ENCODE measurements around the gene SERPINA5. TPM values are rescaled to one million over a fixed set of nuclear protein-coding genes. Genes with fewer than 3 reads are reported as not detected.

SERPINA5 gene
- total and polyA plus RNA-seq, 2 of the 13 experiments (the other 11 are each of a cell fraction or from before 2014, with no cell fraction given): 449 to 498 TPM

DNA sequence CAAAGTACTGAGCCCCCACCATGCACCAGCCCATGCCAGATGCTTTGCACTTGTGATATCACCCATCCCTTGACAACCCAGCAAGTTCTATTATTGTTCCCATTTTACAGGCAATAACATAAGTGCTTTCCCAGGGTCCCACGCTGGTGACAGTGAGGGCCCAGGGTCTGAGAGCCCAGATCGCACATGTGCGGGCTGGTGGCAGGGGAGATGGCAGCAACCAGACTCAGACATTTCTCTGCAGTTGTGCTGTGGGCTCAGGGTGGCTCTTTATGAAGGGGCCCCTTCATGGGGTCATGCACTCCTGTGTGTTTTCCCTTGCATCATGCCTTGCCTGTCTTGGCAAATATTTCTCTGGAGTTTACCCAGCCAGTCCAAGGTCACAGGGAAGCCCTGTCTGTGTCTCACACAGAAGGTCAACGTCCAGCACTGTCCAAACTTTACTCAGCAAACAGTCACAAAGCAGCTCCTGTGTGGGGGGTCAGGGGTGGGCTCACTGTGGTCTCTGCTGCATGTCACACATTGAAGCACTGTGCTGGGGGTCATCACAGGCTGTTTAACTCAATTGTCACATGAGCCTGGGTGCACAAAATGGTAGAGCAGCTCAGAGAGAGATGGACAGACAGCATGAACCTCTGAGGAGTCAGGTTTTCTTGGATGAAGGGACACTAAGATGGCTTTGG, 12.7 kb downstream of the SERPINA5 start (continued):
- TF ChIP-seq ZBTB7B (CRISPR knock-in tag; IDR thresholded peaks at IDR 0.05): peak; percentile 100
- TF ChIP-seq, protein P1, sequence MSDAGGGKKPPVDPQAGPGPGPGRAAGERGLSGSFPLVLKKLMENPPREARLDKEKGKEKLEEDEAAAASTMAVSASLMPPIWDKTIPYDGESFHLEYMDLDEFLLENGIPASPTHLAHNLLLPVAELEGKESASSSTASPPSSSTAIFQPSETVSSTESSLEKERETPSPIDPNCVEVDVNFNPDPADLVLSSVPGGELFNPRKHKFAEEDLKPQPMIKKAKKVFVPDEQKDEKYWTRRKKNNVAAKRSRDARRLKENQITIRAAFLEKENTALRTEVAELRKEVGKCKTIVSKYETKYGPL (CRISPR knock-in tag; IDR thresholded peaks at IDR 0.05): no peak
- peak; percentile 95 for TF ChIP-seq NR2C2 (CRISPR knock-in tag; IDR thresholded peaks at IDR 0.05; ENCODE audit: borderline replicate concordance)
- TF ChIP-seq SMYD3 (CRISPR knock-in tag; IDR thresholded peaks at IDR 0.05): peak; percentile 83
- TF ChIP-seq, protein P2, sequence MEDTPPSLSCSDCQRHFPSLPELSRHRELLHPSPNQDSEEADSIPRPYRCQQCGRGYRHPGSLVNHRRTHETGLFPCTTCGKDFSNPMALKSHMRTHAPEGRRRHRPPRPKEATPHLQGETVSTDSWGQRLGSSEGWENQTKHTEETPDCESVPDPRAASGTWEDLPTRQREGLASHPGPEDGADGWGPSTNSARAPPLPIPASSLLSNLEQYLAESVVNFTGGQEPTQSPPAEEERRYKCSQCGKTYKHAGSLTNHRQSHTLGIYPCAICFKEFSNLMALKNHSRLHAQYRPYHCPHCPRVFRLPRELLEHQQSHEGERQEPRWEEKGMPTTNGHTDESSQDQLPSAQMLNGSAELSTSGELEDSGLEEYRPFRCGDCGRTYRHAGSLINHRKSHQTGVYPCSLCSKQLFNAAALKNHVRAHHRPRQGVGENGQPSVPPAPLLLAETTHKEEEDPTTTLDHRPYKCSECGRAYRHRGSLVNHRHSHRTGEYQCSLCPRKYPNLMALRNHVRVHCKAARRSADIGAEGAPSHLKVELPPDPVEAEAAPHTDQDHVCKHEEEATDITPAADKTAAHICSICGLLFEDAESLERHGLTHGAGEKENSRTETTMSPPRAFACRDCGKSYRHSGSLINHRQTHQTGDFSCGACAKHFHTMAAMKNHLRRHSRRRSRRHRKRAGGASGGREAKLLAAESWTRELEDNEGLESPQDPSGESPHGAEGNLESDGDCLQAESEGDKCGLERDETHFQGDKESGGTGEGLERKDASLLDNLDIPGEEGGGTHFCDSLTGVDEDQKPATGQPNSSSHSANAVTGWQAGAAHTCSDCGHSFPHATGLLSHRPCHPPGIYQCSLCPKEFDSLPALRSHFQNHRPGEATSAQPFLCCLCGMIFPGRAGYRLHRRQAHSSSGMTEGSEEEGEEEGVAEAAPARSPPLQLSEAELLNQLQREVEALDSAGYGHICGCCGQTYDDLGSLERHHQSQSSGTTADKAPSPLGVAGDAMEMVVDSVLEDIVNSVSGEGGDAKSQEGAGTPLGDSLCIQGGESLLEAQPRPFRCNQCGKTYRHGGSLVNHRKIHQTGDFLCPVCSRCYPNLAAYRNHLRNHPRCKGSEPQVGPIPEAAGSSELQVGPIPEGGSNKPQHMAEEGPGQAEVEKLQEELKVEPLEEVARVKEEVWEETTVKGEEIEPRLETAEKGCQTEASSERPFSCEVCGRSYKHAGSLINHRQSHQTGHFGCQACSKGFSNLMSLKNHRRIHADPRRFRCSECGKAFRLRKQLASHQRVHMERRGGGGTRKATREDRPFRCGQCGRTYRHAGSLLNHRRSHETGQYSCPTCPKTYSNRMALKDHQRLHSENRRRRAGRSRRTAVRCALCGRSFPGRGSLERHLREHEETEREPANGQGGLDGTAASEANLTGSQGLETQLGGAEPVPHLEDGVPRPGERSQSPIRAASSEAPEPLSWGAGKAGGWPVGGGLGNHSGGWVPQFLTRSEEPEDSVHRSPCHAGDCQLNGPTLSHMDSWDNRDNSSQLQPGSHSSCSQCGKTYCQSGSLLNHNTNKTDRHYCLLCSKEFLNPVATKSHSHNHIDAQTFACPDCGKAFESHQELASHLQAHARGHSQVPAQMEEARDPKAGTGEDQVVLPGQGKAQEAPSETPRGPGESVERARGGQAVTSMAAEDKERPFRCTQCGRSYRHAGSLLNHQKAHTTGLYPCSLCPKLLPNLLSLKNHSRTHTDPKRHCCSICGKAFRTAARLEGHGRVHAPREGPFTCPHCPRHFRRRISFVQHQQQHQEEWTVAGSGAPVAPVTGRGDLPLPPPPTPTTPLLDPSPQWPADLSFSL (CRISPR knock-in tag; IDR thresholded peaks at IDR 0.05): peak; percentile 65; the same call in 1 of the 2 replicates
- peak; percentile 87 for TF ChIP-seq SSRP1 (CRISPR knock-in tag; IDR thresholded peaks at IDR 0.05)
- peak; percentile 100 for TF ChIP-seq EP300 (IDR thresholded peaks at IDR 0.05; ENCODE audit: low read depth in 2 of 2, low read length in 2 of 2)
- TF ChIP-seq EP300 (CRISPR knock-in tag; IDR thresholded peaks at IDR 0.05; ENCODE audit: borderline replicate concordance): peak; percentile 100
- peak; percentile 99 for TF ChIP-seq BCL6 (CRISPR knock-in tag; IDR thresholded peaks at IDR 0.05)
- no peak; the same call in 1 of the 2 replicates for TF ChIP-seq NFKB2 (CRISPR knock-in tag; IDR thresholded peaks at IDR 0.05; ENCODE audit: borderline replicate concordance)
- TF ChIP-seq, protein P3, sequence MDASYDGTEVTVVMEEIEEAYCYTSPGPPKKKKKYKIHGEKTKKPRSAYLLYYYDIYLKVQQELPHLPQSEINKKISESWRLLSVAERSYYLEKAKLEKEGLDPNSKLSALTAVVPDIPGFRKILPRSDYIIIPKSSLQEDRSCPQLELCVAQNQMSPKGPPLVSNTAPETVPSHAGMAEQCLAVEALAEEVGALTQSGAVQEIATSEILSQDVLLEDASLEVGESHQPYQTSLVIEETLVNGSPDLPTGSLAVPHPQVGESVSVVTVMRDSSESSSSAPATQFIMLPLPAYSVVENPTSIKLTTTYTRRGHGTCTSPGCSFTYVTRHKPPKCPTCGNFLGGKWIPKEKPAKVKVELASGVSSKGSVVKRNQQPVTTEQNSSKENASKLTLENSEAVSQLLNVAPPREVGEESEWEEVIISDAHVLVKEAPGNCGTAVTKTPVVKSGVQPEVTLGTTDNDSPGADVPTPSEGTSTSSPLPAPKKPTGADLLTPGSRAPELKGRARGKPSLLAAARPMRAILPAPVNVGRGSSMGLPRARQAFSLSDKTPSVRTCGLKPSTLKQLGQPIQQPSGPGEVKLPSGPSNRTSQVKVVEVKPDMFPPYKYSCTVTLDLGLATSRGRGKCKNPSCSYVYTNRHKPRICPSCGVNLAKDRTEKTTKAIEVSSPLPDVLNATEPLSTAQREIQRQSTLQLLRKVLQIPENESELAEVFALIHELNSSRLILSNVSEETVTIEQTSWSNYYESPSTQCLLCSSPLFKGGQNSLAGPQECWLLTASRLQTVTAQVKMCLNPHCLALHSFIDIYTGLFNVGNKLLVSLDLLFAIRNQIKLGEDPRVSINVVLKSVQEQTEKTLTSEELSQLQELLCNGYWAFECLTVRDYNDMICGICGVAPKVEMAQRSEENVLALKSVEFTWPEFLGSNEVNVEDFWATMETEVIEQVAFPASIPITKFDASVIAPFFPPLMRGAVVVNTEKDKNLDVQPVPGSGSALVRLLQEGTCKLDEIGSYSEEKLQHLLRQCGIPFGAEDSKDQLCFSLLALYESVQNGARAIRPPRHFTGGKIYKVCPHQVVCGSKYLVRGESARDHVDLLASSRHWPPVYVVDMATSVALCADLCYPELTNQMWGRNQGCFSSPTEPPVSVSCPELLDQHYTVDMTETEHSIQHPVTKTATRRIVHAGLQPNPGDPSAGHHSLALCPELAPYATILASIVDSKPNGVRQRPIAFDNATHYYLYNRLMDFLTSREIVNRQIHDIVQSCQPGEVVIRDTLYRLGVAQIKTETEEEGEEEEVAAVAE (CRISPR knock-in tag; IDR thresholded peaks at IDR 0.05; ENCODE audit: borderline replicate concordance): peak; percentile 56
- TF ChIP-seq, protein P4, sequence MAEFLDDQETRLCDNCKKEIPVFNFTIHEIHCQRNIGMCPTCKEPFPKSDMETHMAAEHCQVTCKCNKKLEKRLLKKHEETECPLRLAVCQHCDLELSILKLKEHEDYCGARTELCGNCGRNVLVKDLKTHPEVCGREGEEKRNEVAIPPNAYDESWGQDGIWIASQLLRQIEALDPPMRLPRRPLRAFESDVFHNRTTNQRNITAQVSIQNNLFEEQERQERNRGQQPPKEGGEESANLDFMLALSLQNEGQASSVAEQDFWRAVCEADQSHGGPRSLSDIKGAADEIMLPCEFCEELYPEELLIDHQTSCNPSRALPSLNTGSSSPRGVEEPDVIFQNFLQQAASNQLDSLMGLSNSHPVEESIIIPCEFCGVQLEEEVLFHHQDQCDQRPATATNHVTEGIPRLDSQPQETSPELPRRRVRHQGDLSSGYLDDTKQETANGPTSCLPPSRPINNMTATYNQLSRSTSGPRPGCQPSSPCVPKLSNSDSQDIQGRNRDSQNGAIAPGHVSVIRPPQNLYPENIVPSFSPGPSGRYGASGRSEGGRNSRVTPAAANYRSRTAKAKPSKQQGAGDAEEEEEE (CRISPR knock-in tag; IDR thresholded peaks at IDR 0.05; ENCODE audit: borderline replicate concordance): no peak
- TF ChIP-seq, protein P5, sequence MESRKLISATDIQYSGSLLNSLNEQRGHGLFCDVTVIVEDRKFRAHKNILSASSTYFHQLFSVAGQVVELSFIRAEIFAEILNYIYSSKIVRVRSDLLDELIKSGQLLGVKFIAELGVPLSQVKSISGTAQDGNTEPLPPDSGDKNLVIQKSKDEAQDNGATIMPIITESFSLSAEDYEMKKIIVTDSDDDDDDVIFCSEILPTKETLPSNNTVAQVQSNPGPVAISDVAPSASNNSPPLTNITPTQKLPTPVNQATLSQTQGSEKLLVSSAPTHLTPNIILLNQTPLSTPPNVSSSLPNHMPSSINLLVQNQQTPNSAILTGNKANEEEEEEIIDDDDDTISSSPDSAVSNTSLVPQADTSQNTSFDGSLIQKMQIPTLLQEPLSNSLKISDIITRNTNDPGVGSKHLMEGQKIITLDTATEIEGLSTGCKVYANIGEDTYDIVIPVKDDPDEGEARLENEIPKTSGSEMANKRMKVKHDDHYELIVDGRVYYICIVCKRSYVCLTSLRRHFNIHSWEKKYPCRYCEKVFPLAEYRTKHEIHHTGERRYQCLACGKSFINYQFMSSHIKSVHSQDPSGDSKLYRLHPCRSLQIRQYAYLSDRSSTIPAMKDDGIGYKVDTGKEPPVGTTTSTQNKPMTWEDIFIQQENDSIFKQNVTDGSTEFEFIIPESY (CRISPR knock-in tag; IDR thresholded peaks at IDR 0.05): peak; percentile 85
